ENCODE measurements around the gene TBX6.
A peak's percentile ranks its signal among the peaks of the same experiment; 100 is the strongest.

The TBX6 gene

GRCh38 chr16:30086291-30087140, 5.2 kb downstream of the TBX6 start:
- DNase-seq (ENCODE audit: low spot score), result no peak

- DNase-seq (ENCODE audit: low spot score), result no peak
Observed at GRCh38 chr16:30085820-30086219, 5.9 kb downstream of the TBX6 start.

- DNase-seq (ENCODE audit: low spot score), result no peak
Observed at GRCh38 chr16:30085247-30085646, 6.5 kb downstream of the TBX6 start.

GRCh38 chr16:30084816-30085159, 6.9 kb downstream of the TBX6 start:
- no peak for DNase-seq (ENCODE audit: low spot score)

GRCh38 chr16:30084096-30084815, 7.5 kb downstream of the TBX6 start:
- no peak for DNase-seq (ENCODE audit: low spot score)

- DNase-seq (ENCODE audit: low spot score), result no peak
Observed at GRCh38 chr16:30083216-30084055, 8.3 kb downstream of the TBX6 start.

GRCh38 chr16:30082545-30083090, 9.1 kb downstream of the TBX6 start:
- DNase-seq (ENCODE audit: low spot score), result no peak

GRCh38 chr16:30079480-30079879, 12.2 kb downstream of the TBX6 start:
- no peak for DNase-seq (ENCODE audit: low spot score)

- no peak for DNase-seq (ENCODE audit: low spot score)
Observed at GRCh38 chr16:30078744-30079143, 13.0 kb downstream of the TBX6 start.

GRCh38 chr16:30077656-30078055, 14.1 kb downstream of the TBX6 start:
- DNase-seq (ENCODE audit: low spot score), result no peak

GRCh38 chr16:30076276-30076791, 15.4 kb downstream of the TBX6 start:
- no peak for DNase-seq (ENCODE audit: low spot score)

GRCh38 chr16:30075503-30076275, 16.0 kb downstream of the TBX6 start, which contains the start of gene PPP4C:
PPP4C (plus strand) TSS chr16:30075994; CDS start chr16:30076378, 384 bp downstream.
- DNase-seq (ENCODE audit: low spot score), result peak; percentile 94

- no peak for DNase-seq (ENCODE audit: low spot score)
Observed at GRCh38 chr16:30070490-30070889, 21.2 kb downstream of the TBX6 start.

- no peak for DNase-seq (ENCODE audit: low spot score)
Observed at GRCh38 chr16:30069611-30070462, 21.9 kb downstream of the TBX6 start.

GRCh38 chr16:30068750-30069610, 22.7 kb downstream of the TBX6 start:
- DNase-seq (ENCODE audit: low spot score), result no peak

- no peak for DNase-seq (ENCODE audit: low spot score)
Observed at GRCh38 chr16:30068333-30068732, 23.4 kb downstream of the TBX6 start.

GRCh38 chr16:30067584-30067916, 24.2 kb downstream of the TBX6 start:
- DNase-seq (ENCODE audit: low spot score), result no peak

- peak; percentile 47 for DNase-seq (ENCODE audit: low spot score)
Observed at GRCh38 chr16:30066761-30067583, 24.8 kb downstream of the TBX6 start.

Measured in Ammon's horn (tissue), 1 donor.